GM12878 (cell line): ENCODE data around the gene CLASP2. TPM values are rescaled to one million over a fixed set of nuclear protein-coding genes. Genes with fewer than 3 reads are reported as not detected.

Source experiments
- ATAC-seq: fragments of 200-7000 bp; cut with Tn5 transposase; 3 replicates; pipeline ENCODE4 v1.9.1; 2020; ENCODE audit warnings: mild to moderate bottlenecking, moderate library complexity
- BruUV-seq: library from RNA; stranded (reverse); fragments of 400-500 nt; replicated peaks from 2 replicates; lab custom pipeline; 2021; lab: Mats Ljungman, UMichigan
- CTCF ChIA-PET: fragments of 300-600 bp; sonication (Branson Sonifier 250); formaldehyde crosslinking; extraction: SDS; loops from one replicate; lab custom pipeline; 2021; ENCODE audit warnings: inconsistent platforms; lab: Yijun Ruan, JAX
- POLR2A ChIA-PET: fragments of 350-600 bp; formaldehyde crosslinking; extraction: SDS; loops from one replicate; lab custom pipeline; 2021; ENCODE audit warnings: inconsistent platforms; lab: Charles Lee
- RAD21 ChIA-PET: fragments of 300-600 bp; sonication (Branson Sonifier 250); formaldehyde crosslinking; loops from one replicate; lab custom pipeline; 2023; ENCODE audit warnings: antibody characterized with exemption; ENCODE audit not compliant: unreplicated experiment; lab: Charles Lee
- SMC1A ChIA-PET: fragments of 300-600 bp; sonication (Branson Sonifier 250); formaldehyde crosslinking; loops from one replicate; lab custom pipeline; 2023; ENCODE audit not compliant: unreplicated experiment, uncharacterized antibody; lab: Charles Lee
- DNase-seq: peaks from one replicate; pipeline ENCODE4 v3.0.0-alpha.2; 2011; ENCODE audit warnings: low read depth, low spot score
- FAIRE-seq: peaks from 3 replicates; lab custom pipeline; 2011; peaks lifted over from hg19 to GRCh38; lab: Jason Lieb, UNC
- H2AFZ ChIP-seq: 2 replicates; pipeline ENCODE4 v1.6.0; 2011; ENCODE audit warnings: low read depth, low read length, control low read depth; ENCODE audit not compliant: control insufficient read depth
- H3K27ac ChIP-seq: 2 replicates; pipeline ENCODE4 v1.5.1; 2011; ENCODE audit warnings: control low read depth; ENCODE audit not compliant: control insufficient read depth, insufficient read depth
- H3K27me3 ChIP-seq, 2 experiments: replicated peaks in 1 of 2; 2 replicates each; pipeline versions ENCODE4 v1.6.0 to v1.6.1; 2011; ENCODE audit warnings: low read length in 1 of 2; ENCODE audit not compliant: control insufficient read depth in 2 of 2, insufficient read depth in 2 of 2
- H3K36me3 ChIP-seq, 2 experiments: 2 replicates each; pipeline ENCODE4 v1.5.1; 2011; ENCODE audit warnings: low read length in 1 of 2; ENCODE audit not compliant: control insufficient read depth in 2 of 2, insufficient read depth in 2 of 2
- H3K4me1 ChIP-seq: 2 replicates; pipeline ENCODE4 v1.6.1; 2011; ENCODE audit warnings: mild to moderate bottlenecking, low read length, moderate library complexity, mixed read lengths; ENCODE audit not compliant: control insufficient read depth, insufficient read depth
- H3K4me2 ChIP-seq: 2 replicates; pipeline ENCODE4 v1.6.0; 2011; ENCODE audit warnings: control low read depth; ENCODE audit not compliant: control insufficient read depth, insufficient read depth
- H3K4me3 ChIP-seq: fragments of 200-600 bp; sonication (generic); 2 replicates; pipeline ENCODE4 v1.5.1; 2016
- H3K79me2 ChIP-seq: 2 replicates; pipeline ENCODE4 v1.6.0; 2011; ENCODE audit warnings: low read length; ENCODE audit not compliant: control insufficient read depth, insufficient read depth
- H3K9ac ChIP-seq: 2 replicates; pipeline ENCODE4 v1.8.0; 2011; ENCODE audit warnings: low read length, control low read depth, mixed read lengths; ENCODE audit not compliant: control insufficient read depth, insufficient read depth
- H3K9me3 ChIP-seq: replicated peaks from 3 replicates; pipeline ENCODE4 v1.5.1; 2011; ENCODE audit warnings: mild to moderate bottlenecking, low read length; ENCODE audit not compliant: control insufficient read depth, insufficient read depth
- H4K20me1 ChIP-seq: 2 replicates; pipeline ENCODE4 v1.6.0; 2011; ENCODE audit not compliant: control insufficient read depth, insufficient read depth
- BMI1 ChIP-seq: fragments of 450-650 bp; IDR thresholded peaks from 2 replicates; pipeline ENCODE4 v1.6.1; 2016; ENCODE audit warnings: mild to moderate bottlenecking, moderate library complexity, borderline replicate concordance
- BRCA1 ChIP-seq: IDR thresholded peaks from 2 replicates; pipeline ENCODE4 v1.6.1; 2011; ENCODE audit warnings: low read depth, low read length, improper control_type of control experiment
- FOS ChIP-seq: IDR thresholded peaks from 3 replicates; pipeline ENCODE4 v1.6.1; 2011; ENCODE audit warnings: borderline replicate concordance; ENCODE audit not compliant: insufficient read length; ENCODE audit errors: extremely low read depth
- GATAD2B ChIP-seq: fragments of 450-650 bp; conservative IDR thresholded peaks from 2 replicates; pipeline ENCODE4 v1.6.1; 2017; ENCODE audit warnings: low read depth, mild to moderate bottlenecking, moderate library complexity
- IKZF2 ChIP-seq, 2 experiments: fragments of 450-650 bp; IDR thresholded peaks; 2 replicates each; pipeline ENCODE4 v1.6.1; 2017; ENCODE audit warnings: mild to moderate bottlenecking in 2 of 2, moderate library complexity in 2 of 2
- NBN ChIP-seq: fragments of 450-650 bp; IDR thresholded peaks from 2 replicates; pipeline ENCODE4 v1.6.1; 2016
- RAD51 ChIP-seq: fragments of 450-650 bp; IDR thresholded peaks from 2 replicates; pipeline ENCODE4 v1.6.1; 2016; ENCODE audit warnings: moderate library complexity, mild to moderate bottlenecking, inconsistent platforms
- SP1 ChIP-seq: IDR thresholded peaks from one replicate; pipeline ENCODE4 v1.6.1; 2011; ENCODE audit warnings: low read depth, low read length
- STAT3 ChIP-seq: IDR thresholded peaks from 2 replicates; pipeline ENCODE4 v1.6.1; 2011; ENCODE audit warnings: low read depth, low read length, improper control_type of control experiment
- TARDBP ChIP-seq: IDR thresholded peaks from 2 replicates; pipeline ENCODE4 v1.6.1; 2016; ENCODE audit warnings: borderline replicate concordance
- TBL1XR1 ChIP-seq: IDR thresholded peaks from 2 replicates; pipeline ENCODE4 v1.6.1; 2012; ENCODE audit warnings: low read depth, low read length, improper control_type of control experiment
- WGBS: methylation state at CpG from one replicate; pipeline ENCODE4 v1.1.6; 2016; ENCODE audit warnings: low lambda C conversion rate; ENCODE audit not compliant: insufficient replicate concordance, insufficient coverage; ENCODE audit errors: missing lambda C conversion rate; 5-methylcytosine and 5-hydroxymethylcytosine counted together
- in situ Hi-C: fragments of 300-500 bp; cut with MboI; formaldehyde crosslinking; loops from 9 replicates; pipeline ENCODE4 v1.14.3; 2018; ENCODE audit warnings: mixed read lengths
- intact Hi-C: fragments of 100-400 bp; cut with micrococcal nuclease; formaldehyde crosslinking; loops from one replicate; pipeline ENCODE4 v1.14.2; 2022; ENCODE audit not compliant: unreplicated experiment
- polyA plus RNA-seq, 11 experiments: library from polyadenylated mRNA; depleted of rRNA in 4 of 11; unstranded in 6 of 11; stranded (reverse) in 5 of 11; fragments of >200 nt; fragmentation: Nextera tagmentation in 4 of 11; fragmentation: Illumina TruSeq in 1 of 11; extraction: Ambion mirVana in 4 of 11; extraction: Trizol in 1 of 11; gene quantifications; 1 replicate in 1 of 11; 2 replicates in 10 of 11; pipeline versions ENCODE4 v1.2.1 to v1.2.3, GENCODE V29; 2011 to 2016; ENCODE audit warnings: inconsistent platforms in 2 of 11, missing spikeins in 2 of 11, low read depth in 1 of 11
- total RNA-seq, 4 experiments: library from RNA; depleted of rRNA in 3 of 4; stranded (reverse); fragments of >200 nt in 3 of 4; fragmentation: Illumina TruSeq in 1 of 4; extraction: Trizol in 1 of 4; gene quantifications; 2 replicates each; pipeline versions ENCODE4 v1.2.1 to v1.2.3, GENCODE V29; 2013 to 2021
- TF ChIP-seq, protein P1 (sequence below): IDR thresholded peaks from 2 replicates; pipeline ENCODE4 v1.6.1; 2011; ENCODE audit warnings: borderline replicate concordance, low read depth, mild to moderate bottlenecking, moderate library complexity, low read length; ENCODE audit not compliant: insufficient read depth, poor library complexity, severe bottlenecking
- TF ChIP-seq, protein P2 (sequence below): fragments of 450-650 bp; IDR thresholded peaks from 2 replicates; pipeline ENCODE4 v1.6.1; 2016; ENCODE audit warnings: mild to moderate bottlenecking
- TF ChIP-seq, protein P3 (sequence below): fragments of 450-650 bp; IDR thresholded peaks from 2 replicates; pipeline ENCODE4 v1.6.1; 2017; ENCODE audit warnings: low read depth, mild to moderate bottlenecking, moderate library complexity
- TF ChIP-seq, protein P4 (sequence below): fragments of 150-350 bp; IDR thresholded peaks from 2 replicates; pipeline ENCODE4 v1.6.1; 2014; ENCODE audit warnings: mild to moderate bottlenecking, low read depth, low read length

The CLASP2 gene
- total and polyA plus RNA-seq, 10 of the 15 experiments (the other 5 are each of a cell fraction or from before 2014, with no cell fraction given), result 4.0 to 38.3 (median 26.8) TPM

DNA sequence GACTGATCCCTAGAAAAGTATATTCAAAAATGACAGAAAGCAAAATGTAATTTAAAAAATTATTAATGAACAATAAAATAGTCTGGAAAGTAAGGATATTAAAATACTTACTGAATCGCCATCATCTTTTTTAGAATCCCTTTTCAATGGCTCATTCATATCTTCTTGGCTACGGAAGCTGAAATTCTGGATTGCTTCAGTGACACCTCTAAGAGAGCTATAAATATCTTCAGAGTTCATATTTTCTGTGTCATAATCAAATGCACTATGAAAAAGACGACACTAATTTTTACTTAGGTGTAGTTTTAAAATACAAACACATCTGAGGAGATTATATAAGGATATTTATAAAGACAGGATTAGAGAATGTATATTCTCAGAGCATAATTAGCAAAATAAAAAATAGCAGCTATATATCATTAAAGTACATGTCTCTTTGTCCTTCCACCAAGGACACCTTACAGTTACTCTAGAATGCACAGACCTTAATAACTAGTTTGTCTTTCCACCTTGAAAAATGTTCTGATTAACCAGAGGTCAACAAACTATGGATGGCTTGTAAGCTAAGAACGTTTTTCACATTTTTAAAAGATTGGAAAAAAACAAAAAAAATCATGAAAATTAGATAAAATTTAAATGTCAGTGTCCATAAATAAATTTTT is 179.2 kb downstream of the CLASP2 start:
- Histone ChIP-seq H3K4me3 (no peak overlapping the region), H3K9ac (no peak overlapping the region), H3K79me2 (no peaks in the 10 kb centered on the region), H2AFZ (no peak overlapping the region), H4K20me1 (no peaks in the 10 kb centered on the region), H3K9me3 (no peaks in the 10 kb centered on the region), H3K27me3 (no peaks in the 10 kb centered on the region), H3K27ac (no peak overlapping the region), H3K4me1 (no peaks in the 10 kb centered on the region), H3K4me2 (no peak overlapping the region), H3K36me3 (no peaks in the 10 kb centered on the region; a peak in 2 of 4 replicates)
- DNase-seq (no peak), FAIRE-seq (no peak), ATAC-seq (no peak)
- CTCF ChIA-PET, result interaction anchor here (0.6 kb wide), 1 partner anchor 104 kb away, joined by 3 read pairs; no protein-coding TSS in a partner anchor
- SMC1A ChIA-PET, result interaction anchor here (1.2 kb wide), 1 partner anchor 10 kb away, joined by 4 read pairs; no protein-coding TSS in a partner anchor
- RAD21 ChIA-PET, result no interaction called here
- no TSS peak for BruUV-seq
- TF ChIP-seq RAD51 (no peak), SP1 (no peak), NBN (no peak), IKZF2 (IDR thresholded peaks at IDR 0.05) (no peak), BRCA1 (no peak), STAT3 (no peak), TARDBP (no peak), BMI1 (no peak), FOS (no peak), GATAD2B (no peak), TBL1XR1 (no peak)
- TF ChIP-seq, protein P1, sequence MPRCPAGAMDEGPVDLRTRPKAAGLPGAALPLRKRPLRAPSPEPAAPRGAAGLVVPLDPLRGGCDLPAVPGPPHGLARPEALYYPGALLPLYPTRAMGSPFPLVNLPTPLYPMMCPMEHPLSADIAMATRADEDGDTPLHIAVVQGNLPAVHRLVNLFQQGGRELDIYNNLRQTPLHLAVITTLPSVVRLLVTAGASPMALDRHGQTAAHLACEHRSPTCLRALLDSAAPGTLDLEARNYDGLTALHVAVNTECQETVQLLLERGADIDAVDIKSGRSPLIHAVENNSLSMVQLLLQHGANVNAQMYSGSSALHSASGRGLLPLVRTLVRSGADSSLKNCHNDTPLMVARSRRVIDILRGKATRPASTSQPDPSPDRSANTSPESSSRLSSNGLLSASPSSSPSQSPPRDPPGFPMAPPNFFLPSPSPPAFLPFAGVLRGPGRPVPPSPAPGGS, result no peak
- TF ChIP-seq, protein P2, sequence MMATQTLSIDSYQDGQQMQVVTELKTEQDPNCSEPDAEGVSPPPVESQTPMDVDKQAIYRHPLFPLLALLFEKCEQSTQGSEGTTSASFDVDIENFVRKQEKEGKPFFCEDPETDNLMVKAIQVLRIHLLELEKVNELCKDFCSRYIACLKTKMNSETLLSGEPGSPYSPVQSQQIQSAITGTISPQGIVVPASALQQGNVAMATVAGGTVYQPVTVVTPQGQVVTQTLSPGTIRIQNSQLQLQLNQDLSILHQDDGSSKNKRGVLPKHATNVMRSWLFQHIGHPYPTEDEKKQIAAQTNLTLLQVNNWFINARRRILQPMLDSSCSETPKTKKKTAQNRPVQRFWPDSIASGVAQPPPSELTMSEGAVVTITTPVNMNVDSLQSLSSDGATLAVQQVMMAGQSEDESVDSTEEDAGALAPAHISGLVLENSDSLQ, result no peak
- TF ChIP-seq, protein P3, sequence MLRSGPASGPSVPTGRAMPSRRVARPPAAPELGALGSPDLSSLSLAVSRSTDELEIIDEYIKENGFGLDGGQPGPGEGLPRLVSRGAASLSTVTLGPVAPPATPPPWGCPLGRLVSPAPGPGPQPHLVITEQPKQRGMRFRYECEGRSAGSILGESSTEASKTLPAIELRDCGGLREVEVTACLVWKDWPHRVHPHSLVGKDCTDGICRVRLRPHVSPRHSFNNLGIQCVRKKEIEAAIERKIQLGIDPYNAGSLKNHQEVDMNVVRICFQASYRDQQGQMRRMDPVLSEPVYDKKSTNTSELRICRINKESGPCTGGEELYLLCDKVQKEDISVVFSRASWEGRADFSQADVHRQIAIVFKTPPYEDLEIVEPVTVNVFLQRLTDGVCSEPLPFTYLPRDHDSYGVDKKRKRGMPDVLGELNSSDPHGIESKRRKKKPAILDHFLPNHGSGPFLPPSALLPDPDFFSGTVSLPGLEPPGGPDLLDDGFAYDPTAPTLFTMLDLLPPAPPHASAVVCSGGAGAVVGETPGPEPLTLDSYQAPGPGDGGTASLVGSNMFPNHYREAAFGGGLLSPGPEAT, result no peak
- TF ChIP-seq, protein P4, sequence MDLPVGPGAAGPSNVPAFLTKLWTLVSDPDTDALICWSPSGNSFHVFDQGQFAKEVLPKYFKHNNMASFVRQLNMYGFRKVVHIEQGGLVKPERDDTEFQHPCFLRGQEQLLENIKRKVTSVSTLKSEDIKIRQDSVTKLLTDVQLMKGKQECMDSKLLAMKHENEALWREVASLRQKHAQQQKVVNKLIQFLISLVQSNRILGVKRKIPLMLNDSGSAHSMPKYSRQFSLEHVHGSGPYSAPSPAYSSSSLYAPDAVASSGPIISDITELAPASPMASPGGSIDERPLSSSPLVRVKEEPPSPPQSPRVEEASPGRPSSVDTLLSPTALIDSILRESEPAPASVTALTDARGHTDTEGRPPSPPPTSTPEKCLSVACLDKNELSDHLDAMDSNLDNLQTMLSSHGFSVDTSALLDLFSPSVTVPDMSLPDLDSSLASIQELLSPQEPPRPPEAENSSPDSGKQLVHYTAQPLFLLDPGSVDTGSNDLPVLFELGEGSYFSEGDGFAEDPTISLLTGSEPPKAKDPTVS, result no peak
- 85% methylated on average over 4 of the region's 4 CpGs for WGBS
- in situ Hi-C loops, result no loop called here
- intact Hi-C loops, result no loop called here
- POLR2A ChIA-PET, result no interaction called here
